Left cardiac atrium (tissue), 4 donors: ENCODE results near the gene SUMF1. TPM values are rescaled to one million over a fixed set of nuclear protein-coding genes. Genes with fewer than 3 reads are reported as not detected.

Experiments used
- ATAC-seq, 2 donors: fragments of 200-7000 bp; cut with Tn5 transposase; one replicate each; pipeline ENCODE4 v1.9.1; 2020; ENCODE audit warnings: mild to moderate bottlenecking in 2 of 2, moderate library complexity in 2 of 2
- DNase-seq: peaks from one replicate; pipeline ENCODE4 v3.0.0-alpha.2; 2020
- intact Hi-C, 2 donors: fragments of 100-400 bp; cut with DNase I; formaldehyde crosslinking; loops; one replicate each; pipeline versions ENCODE4 v1.14.1 to v1.15.1; 2022 to 2023
- total RNA-seq, 2 donors: library from RNA; stranded (reverse); fragmentation: NEBNext Ultra II Directional; extraction: Animal tissue kit (Norgen Biotek cat#: 25700); gene quantifications; one replicate each; pipeline ENCODE4 v1.2.1, GENCODE V29; 2021
- donor health status: DM: no; HTN: yes; CAD: no.
- donor health status: DM: no; HTN: yes; CAD: no; lungs with severe emphysema.
- donor health status: DM: yes; HTN: yes; CAD: no.
- donor health status: Dilated cardiomyopathy.

Gene SUMF1
- total RNA-seq, 2 donors from 2014 or later = 12.0 to 13.0 TPM

DNA sequence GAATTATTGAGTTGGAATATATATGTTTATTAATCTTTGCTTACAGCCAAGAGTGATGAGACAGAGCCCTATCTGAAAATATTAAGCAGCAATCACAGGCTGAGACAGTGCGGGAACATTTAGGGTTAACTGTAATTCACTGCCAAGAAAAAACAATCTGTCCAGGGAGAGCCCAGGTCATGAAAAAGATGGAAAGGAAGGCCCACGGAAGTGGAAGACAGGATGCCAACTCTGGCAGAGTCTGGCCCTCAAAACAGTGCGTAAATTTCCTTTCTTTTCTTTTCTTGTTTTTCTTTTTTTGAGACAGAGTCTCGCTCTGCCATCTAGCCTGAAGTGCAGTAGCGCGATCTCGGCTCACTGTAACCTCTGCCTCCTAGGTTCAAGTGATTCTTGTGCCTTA is 67.6 kb downstream of the SUMF1 start:
- ATAC-seq = no peak
- intact Hi-C loops = no loop called here
- no peak for DNase-seq

DNA sequence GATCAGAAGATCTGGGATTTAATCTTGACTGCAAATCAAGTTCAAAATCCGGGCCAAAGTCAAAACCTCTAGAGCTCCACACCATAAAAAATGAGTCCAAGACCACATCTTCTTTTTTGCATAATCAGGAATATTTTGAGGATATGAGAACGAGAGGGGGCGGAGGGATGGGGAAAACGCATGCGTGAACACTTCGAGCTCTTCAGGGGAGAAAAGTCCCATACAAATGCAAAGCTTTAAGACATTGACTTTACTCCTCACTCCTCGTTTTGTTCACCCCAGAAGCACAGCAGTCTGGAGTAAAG is 68.2 kb downstream of the SUMF1 start:
- intact Hi-C loops = no loop called here
- no peak for ATAC-seq
- DNase-seq = no peak

DNA sequence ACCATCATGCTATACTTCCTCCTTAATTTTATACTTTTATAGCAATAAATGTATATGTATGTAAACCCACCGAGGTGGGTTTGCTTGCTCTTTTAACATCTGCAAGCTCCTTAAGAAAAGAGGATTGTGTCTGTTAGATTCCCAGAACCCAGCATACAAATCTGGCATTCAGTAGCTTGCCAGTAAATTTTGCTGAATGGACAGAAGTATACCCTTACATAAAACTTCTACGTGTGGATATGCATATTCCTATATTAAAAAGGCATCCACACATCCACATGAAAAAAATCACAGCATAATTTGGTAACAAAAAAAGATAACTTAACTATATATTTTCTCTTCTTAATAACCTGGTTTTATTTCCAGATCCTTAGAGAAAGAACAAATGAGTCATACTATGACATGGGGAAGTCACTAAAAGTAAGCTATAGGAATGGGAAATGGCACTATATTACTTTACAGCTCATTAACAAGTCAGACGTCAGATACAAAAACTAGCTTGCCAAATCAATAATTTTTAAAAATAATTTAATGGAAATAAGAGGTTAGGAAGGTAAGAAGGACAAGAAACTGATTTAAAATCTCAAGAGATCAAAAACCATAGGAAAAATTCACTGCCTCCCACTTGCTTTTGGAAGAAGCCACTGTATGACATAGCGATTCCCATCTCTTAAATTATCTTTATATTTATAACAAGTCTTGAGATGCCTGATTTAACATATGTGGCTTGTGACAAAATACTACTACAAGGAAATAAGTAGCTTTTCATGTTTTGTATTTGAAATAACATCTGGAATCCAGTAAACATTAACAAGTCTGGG is 68.7 kb downstream of the SUMF1 start:
- intact Hi-C loops = no loop called here
- no peak for ATAC-seq
- DNase-seq = no peak

DNA sequence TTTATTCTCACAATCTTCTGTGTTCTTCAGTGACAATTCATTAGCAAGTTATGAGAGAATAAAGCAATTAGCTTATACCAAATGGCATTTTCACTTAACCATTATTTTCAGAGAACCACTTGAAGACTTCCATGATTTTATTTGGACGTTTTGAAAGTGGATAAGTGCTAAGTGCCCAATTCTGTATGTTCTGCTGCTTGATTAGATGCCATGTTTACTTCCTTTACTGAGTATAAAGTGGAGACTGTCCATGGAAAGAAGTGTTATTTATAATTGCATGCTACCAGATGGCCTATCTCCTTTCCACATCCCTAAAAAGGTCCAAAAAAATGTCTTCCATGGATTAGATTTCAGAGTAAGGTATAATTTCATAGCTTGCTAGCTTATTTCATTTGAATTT is 69.6 kb downstream of the SUMF1 start:
- DNase-seq (no peak), ATAC-seq (no peak)
- intact Hi-C loops = no loop called here

DNA sequence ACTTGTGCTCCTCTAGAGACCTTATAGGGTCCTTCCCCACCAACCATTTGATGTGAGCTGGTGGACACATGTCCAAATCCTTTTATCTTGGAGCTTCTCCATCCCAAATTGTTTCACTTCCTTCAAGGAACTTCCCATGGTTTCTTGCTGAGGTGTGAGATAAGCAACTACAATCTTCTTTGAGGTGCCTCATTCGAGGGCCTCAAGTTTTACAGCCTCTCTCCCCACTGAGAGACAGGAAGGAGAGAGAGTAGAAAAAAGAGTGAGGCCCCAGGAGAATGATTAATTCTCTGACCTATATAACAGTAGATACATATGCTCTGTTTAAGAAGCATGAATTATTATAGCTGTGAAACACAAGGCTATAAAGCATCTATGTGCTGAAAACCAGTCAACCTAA is 70.5 kb downstream of the SUMF1 start:
- intact Hi-C loops = no loop called here
- DNase-seq (no peak), ATAC-seq (no peak)

DNA sequence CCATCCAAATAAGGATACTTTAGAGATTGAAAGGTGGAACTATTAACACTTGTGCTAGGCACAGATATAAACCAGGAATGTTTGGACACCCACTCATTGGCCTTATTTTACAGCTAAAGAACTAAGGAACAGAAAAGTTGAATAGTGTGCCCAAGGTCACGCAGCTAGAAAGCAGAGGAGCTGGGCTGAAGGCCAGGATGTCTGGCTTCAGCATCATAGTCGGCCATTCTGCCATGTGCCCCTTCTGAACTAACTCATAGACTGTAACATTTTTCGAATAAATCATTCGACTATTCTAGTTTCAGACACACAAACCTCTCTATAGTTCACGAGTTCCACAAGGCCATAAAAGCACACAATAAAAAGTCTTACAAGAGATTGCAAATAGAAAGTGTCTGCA is 71.1 kb downstream of the SUMF1 start:
- ATAC-seq (no peak), DNase-seq (no peak)
- intact Hi-C loops = no loop called here

DNA sequence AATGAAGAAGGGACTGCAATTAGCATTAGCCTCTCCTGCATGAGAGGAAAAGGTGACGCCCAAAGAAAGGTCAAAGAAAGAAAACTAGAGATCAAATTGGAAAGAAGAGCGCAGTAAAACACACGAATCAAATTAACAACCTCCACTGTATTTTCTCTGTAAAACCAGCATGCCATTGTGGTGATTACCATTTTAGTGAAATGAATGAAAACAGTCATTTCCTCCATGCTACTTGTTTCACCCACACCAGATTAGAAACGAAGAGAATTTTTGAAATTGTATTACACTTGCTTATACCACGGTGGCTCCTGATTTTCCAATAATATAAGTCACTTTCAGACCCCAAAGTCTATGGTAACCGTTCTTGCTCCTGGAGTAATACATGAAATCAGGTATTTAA is 71.6 kb downstream of the SUMF1 start:
- DNase-seq = no peak
- intact Hi-C loops = no loop called here
- ATAC-seq = no peak

DNA sequence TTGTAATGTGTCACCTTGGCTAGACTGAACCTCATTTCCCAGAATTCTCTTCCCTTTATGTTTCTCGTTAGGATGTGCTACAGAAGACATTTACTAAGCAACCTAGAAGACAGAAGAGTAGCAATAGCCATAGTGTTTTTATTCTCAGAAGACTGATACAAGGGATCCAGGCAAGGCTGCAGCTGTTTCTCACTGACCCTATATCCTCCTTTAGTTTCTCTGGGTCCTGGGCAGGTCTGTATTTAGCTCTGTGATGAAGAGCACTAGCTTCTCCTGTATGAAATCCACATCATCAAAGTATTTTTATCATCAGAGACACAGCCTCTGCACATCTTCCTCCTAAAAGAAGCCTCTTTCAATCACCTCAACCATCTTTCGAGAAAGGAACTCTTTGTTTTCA is 72.5 kb downstream of the SUMF1 start:
- intact Hi-C loops = no loop called here
- no peak for ATAC-seq
- DNase-seq = no peak

DNA sequence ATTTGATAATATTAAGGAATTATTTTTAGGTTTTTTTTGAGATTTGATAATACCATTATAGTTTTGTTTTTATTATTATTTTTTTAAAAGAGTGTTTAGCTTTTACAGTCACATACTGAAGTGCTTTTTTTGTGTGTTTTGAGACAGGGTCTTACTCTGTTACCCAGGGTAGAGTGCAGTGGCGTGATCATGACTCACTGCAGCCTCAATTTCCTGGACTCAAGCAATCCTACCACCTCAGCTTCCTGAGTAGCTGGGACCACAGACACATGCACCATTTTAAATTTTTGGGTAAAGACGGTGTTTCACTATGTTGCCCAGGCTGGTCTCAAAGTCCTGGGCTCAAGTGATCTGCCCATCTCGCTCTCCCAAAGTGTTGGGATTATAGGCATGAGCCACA is 73.0 kb downstream of the SUMF1 start:
- intact Hi-C loops = no loop called here
- no peak for DNase-seq
- ATAC-seq = no peak

DNA sequence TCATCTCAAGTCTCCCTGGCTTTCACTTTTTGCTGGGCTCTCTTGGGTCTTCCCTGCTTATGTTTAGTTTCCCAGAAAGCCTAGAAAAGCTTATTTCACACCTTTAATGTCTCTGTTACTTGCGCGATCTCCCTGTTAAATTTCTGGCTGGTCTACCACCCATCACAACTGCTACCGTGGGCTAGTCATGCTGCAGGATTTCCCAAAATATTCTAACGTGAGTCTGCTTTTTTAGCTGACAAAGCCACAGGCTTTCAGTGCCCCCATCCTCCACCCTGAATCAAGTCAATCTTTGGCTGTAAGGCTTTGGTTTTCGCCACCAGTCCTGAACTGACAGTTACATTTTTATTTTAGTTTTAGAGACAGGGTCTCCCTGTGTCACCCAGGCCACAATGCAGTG is 74.1 kb downstream of the SUMF1 start:
- DNase-seq (no peak), ATAC-seq (no peak)
- intact Hi-C loops = no loop called here

DNA sequence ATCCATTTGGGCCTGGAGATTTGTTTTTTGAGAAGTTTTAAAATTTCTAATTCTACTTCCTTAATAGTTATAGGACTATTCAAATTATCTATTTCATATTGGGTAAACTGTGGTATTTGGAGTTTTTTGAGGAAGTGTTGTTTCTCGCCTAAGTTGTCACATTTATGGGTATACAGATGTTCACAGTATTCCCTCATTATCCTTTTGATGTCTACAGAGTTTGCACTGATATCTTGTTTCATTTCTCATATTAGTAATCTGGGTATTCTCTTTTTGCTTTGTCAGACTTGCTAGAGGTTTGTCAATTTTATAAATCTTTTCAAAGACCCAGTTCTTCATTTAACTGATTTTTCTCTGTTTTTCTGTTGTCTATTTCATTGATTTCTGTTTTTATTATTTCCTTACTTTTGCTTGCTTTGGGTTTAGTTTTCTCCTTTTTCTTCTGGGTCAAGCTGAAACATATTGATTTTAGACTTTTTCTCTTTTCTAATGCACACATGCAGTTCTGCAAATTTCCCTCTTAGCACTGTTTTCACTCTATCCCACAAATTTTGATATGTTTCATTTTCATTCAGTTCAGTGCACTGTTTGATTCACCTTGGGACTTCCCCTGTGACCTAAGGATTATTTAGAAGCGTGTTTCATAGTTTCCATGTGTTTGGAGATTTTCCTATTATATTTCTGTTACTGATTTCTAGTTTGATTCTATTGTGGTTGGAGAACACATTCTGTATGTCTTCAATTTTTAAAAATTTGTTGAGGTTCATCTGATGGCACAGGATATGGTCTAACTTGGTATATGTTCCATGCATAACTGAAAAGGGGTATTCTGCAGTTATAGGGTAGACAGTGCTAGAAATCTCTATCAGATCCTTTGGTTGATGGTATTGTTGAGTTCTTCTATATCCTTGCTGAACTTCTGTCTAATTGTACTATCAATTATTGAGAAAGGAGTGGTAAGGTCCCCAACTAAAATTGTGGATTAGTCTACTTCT is 79.6 kb downstream of the SUMF1 start:
- DNase-seq (no peak), ATAC-seq (no peak)
- intact Hi-C loops = no loop called here

DNA sequence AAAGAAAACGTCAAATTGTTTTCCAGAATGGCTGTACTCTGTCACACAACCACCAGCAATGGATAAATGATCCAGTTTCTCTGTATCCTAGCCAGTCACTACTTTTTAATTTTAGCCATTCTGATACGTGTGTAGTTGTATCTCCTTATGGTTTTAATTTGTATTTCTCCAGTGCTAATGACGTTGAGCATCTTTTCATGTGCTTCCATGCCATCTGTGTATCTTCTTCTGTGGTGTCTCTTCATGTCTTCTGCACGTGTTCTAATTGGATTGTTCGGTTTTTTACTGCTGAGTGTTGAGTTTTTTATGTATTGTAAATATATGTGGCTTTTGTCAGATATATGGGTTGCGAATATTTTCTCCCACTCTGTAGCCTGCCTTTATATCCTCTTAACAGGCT is 81.9 kb downstream of the SUMF1 start:
- ATAC-seq (no peak), DNase-seq (no peak)
- intact Hi-C loops = no loop called here

DNA sequence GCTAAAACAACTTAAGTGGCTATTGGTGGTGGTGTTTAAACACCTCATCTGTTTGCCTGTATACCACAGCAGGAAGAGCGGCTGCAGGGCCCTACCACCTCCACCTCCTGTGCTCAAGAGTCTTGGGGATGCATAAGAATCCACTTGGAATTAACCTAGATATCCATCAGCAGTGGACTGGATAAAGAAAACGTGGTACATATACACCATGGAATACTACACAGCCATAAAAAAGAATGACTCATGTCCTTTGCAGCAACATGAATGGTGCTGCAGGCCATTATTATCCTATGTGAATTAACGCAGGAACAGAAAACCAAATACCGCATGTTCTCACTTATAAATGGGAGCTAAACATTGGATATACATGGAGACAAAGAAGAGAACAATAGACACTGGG is 87.1 kb downstream of the SUMF1 start:
- DNase-seq (no peak), ATAC-seq (no peak)
- intact Hi-C loops = no loop called here

DNA sequence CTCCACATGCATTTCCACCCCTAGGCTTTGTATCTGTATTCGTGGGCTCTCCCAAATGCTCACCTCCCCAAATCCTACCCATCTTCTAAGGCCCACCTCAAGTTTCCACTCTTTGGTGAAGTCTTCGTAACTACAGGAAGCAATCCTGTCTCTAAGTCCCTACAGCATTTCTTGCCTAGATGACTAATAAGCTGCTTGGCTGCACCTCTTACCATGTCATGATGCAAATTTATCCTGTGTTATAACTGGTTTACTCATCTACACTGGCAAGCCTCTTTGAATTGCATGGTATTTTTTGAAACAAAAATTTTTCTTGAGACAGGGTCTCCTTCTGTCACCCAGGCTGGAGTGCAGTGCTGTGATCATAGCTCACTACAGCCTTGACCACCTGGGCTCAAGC is 90.6 kb downstream of the SUMF1 start:
- intact Hi-C loops = no loop called here
- DNase-seq (no peak), ATAC-seq (no peak)

DNA sequence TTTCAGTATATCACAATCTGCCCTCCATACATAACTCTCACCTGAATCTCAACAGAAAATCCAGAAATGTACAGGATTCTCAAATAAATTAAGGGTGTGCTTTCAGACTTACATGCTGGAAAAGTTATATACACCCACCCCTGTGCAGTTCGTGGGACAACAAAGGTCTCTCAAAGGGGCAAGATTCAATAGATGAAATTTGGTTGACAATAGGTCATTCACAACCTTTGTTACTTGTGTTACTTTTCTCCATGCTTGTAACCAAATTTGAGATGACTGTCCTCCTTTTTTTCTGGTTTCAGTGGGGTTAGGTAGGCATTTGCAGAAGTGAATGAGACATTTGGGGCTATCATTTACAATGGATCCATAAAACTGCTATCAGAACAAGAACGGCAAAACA is 91.2 kb downstream of the SUMF1 start:
- ATAC-seq = no peak
- intact Hi-C loops = no loop called here
- DNase-seq = no peak

DNA sequence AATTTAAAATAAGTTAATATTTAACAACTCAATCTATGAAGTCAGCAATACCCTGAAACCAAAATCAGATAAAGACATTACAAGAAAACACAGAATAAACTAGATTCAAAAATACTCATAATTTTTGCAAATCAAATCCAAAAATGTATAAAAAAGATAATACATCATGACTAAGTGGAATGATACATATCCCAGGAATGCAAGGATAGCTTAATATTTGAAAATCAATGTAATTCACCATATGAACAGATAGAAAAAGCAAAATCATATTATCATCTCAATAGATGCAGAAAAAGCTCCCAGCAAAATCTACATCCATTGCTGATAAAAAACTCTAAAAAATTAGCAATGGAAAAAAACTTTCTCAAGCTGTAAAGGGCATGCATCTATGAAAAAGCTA is 93.4 kb downstream of the SUMF1 start:
- no peak for ATAC-seq

DNA sequence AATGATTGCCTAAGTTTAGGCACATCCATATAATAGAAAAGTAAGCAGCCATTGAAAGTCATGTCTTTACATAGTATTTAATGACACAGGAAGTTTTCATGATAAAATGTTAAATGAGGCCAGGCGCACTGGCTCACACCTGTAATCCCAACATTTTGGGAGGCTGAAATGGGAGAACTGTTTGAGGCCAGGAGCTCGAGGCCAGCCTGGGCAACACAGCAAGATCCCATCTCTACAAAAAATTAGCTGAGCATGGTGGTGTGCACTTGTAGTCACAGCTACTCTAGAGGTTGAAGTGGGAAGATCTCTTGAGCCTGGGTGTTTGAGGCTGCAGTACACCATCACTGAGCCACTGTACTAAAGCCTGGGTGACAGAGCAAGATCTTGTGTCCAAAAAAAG is 104.5 kb downstream of the SUMF1 start:
- intact Hi-C loops = no loop called here
- DNase-seq = no peak
- ATAC-seq = no peak

More for the DNA sequence above, 93.4 kb downstream of the SUMF1 start:
- intact Hi-C loops = no loop called here
- DNase-seq = no peak

DNA sequence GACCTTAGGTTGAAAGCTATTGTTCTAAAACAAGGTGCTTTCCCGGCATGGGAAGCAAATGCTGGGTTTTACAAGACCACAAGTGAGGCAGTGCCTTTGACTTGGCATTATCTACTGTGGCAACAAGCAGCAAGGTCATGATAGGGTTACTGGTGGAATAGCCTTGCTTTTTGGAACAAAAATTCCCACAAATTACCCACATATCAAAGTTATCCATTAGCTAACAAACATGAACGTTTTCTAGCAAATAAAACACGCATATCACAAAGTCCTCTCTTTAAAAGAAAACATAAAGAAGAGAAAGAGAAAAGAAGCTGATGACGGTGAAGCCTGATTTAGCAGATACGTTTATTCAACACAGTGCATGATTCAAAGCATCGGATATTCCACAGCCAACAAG is 106.3 kb downstream of the SUMF1 start:
- intact Hi-C loops = no loop called here
- DNase-seq (no peak), ATAC-seq (no peak)

DNA sequence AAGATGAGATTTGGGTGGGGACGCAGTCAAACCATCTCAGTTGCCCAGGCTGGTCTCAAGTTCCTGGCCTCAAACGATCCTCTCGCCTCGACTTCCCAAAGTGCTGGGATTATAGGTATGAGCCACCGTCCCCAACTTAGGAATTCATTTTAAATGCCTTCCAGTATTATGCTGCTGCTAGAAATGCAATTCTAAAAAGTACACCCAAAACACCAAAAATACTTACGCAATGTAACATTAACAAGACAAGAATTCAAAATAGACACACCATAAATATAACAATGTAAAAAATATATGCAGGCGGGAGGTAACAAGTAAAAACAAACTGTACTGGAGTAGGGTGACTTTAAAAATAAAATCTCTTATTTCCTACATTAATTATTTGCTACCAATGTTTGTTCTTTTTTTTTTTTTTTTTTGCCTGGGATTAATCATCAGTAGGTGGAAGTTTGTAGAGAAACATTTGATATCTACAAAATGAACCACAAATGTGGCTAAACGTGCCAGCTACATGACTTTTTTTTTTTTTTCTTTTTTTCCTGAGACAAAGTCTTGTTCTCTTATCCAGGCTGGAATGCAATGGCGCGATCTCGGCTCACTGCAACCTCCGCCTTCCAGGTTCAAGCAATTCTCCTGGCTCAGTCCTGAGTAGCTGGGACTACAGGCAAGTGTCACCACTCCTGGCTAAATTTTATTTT is 107.1 kb downstream of the SUMF1 start:
- intact Hi-C loops = loop anchor here in 1 of 2 donors (10.0 kb wide), 1 partner anchor 135 kb away; the partner anchor contains the start of gene ITPR1
- ATAC-seq (no peak), DNase-seq (no peak)

DNA sequence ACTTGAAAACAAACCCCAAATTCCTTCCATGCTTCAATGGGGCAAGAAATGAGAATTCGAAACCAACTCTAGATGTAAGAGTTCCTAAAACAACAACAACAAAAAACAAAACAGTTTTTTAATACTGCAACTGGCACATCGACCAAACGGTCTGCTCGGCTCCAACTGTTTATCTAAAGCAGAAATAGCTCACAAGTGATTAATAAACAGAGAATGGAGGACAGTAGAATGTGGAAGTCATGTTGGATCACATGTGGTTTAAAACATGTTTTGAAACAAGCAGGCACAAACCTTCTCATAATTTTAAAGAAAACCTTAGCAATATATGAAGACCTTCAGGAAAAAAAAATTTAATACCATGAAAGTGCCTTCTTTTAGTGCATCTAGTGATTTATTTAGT is 108.8 kb downstream of the SUMF1 start:
- DNase-seq (no peak), ATAC-seq (no peak)
- intact Hi-C loops = loop anchor here in 1 of 2 donors (10.0 kb wide), 1 partner anchor 137 kb away; the partner anchor contains the start of gene ITPR1
